Breast epithelium (tissue), 4 donors: ENCODE data around the gene DRC3. TPM values are rescaled to one million over a fixed set of nuclear protein-coding genes. Genes with fewer than 3 reads are reported as not detected.

ENCODE experiments used
- DNase-seq, 2 donors: peaks; one replicate each; pipeline ENCODE4 v3.0.0-alpha.2; 2019; ENCODE audit warnings: low spot score in 2 of 2
- H3K27ac ChIP-seq, 2 donors: fragments of 200-600 bp; sonication (generic) in 1 of 2; one replicate each; pipeline ENCODE4 v1.5.1; 2016 to 2019; ENCODE audit warnings: mild to moderate bottlenecking in 1 of 2
- H3K27me3 ChIP-seq, 2 donors: fragments of 200-600 bp; sonication (generic) in 1 of 2; one replicate each; pipeline versions ENCODE4 v1.5.1 to v1.6.0; 2017 to 2019; ENCODE audit warnings: control low read depth in 1 of 2, mild to moderate bottlenecking in 1 of 2
- H3K36me3 ChIP-seq: fragments of 200-600 bp; one replicate; pipeline ENCODE4 v1.5.1; 2019
- H3K4me1 ChIP-seq, 2 donors: fragments of 200-600 bp; sonication (generic); one replicate each; pipeline ENCODE4 v1.5.1; 2016 to 2019; ENCODE audit warnings: control low read depth in 1 of 2
- H3K4me3 ChIP-seq, 3 donors: fragments of 200-600 bp; sonication (generic); 1 replicate in 2 of 3; 2 replicates in 1 of 3; pipeline ENCODE4 v1.5.1; 2016 to 2019; ENCODE audit warnings: mild to moderate bottlenecking in 3 of 3, moderate library complexity in 2 of 3
- H3K9me3 ChIP-seq, 2 donors: fragments of 200-600 bp; sonication (generic) in 1 of 2; one replicate each; pipeline ENCODE4 v1.5.1; 2016 to 2019; ENCODE audit warnings: control low read depth in 1 of 2
- POLR2A ChIP-seq: fragments of 450-650 bp; IDR thresholded peaks from one replicate; pipeline ENCODE4 v1.6.1; 2016; ENCODE audit warnings: antibody characterized with exemption, mild to moderate bottlenecking, moderate library complexity
- POLR2AphosphoS5 ChIP-seq, 3 donors: sonication (generic); formaldehyde crosslinking; IDR thresholded peaks; one replicate each; pipeline ENCODE4 v1.6.1; 2017; ENCODE audit warnings: antibody characterized with exemption in 3 of 3
- intact Hi-C: fragments of 100-400 bp; cut with DNase I; formaldehyde crosslinking; loops from one replicate; pipeline ENCODE4 v1.15.1; 2023; ENCODE audit warnings: low total_unique reads
- total RNA-seq, 3 donors: library from RNA; depleted of rRNA; stranded (reverse); fragments of >200 nt; gene quantifications; one replicate each; pipeline ENCODE4 v1.1.0, GENCODE V29; 2016
- TF ChIP-seq, protein P1 (sequence below), 3 donors: fragments of 450-650 bp; IDR thresholded peaks; one replicate each; pipeline ENCODE4 v1.5.1; 2016 to 2017; ENCODE audit warnings: antibody characterized with exemption in 3 of 3, mild to moderate bottlenecking in 3 of 3, moderate library complexity in 3 of 3

Gene DRC3
- total RNA-seq, 3 donors from 2014 or later = 0.96 to 18.0 (median 10.5) TPM

DNA sequence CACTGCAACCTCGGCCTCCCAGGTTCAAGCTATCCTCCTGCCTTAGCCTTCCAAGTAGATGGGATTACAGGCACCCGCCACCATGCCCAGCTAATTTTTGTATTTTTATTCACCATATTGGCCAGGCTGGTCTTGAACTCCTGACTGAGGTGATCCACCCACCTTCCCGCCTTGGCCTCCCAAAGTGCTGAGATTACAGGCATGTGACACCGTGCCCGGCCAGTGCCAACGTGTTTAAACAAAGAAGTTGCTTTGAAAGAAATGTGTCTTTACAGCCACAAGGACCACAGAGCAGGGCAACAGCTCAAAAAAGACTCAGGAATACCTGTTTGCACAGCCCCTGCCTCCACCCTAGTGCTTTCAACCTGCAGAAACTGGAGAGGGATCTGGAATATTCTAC is 41.3 kb downstream of the DRC3 start:
- Histone ChIP-seq H3K27ac (no peak overlapping the region), H3K4me3 (no peak overlapping the region), H3K4me1 (peaks cover 0 to 9% of the 10 kb centered on the region in 2 donors), H3K36me3 (no peaks in the 10 kb centered on the region), H3K9me3 (no peaks in the 10 kb centered on the region), H3K27me3 (no peaks in the 10 kb centered on the region)
- TF ChIP-seq, protein P1, sequence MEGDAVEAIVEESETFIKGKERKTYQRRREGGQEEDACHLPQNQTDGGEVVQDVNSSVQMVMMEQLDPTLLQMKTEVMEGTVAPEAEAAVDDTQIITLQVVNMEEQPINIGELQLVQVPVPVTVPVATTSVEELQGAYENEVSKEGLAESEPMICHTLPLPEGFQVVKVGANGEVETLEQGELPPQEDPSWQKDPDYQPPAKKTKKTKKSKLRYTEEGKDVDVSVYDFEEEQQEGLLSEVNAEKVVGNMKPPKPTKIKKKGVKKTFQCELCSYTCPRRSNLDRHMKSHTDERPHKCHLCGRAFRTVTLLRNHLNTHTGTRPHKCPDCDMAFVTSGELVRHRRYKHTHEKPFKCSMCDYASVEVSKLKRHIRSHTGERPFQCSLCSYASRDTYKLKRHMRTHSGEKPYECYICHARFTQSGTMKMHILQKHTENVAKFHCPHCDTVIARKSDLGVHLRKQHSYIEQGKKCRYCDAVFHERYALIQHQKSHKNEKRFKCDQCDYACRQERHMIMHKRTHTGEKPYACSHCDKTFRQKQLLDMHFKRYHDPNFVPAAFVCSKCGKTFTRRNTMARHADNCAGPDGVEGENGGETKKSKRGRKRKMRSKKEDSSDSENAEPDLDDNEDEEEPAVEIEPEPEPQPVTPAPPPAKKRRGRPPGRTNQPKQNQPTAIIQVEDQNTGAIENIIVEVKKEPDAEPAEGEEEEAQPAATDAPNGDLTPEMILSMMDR (IDR thresholded peaks at IDR 0.05) = no peak
- no peak for TF ChIP-seq POLR2A
- no peak for TF ChIP-seq POLR2AphosphoS5 (IDR thresholded peaks at IDR 0.05)
- DNase-seq = no peak
- intact Hi-C loops = no loop called here

GRCh38 chr17:18015593-18015992 is 42.9 kb downstream of the DRC3 start:
- TF ChIP-seq POLR2A (no peak), POLR2AphosphoS5 (IDR thresholded peaks at IDR 0.05) (no peak)
- TF ChIP-seq, protein P1 (IDR thresholded peaks at IDR 0.05) = no peak
- H3K9me3 ChIP-seq = no peaks in the 10 kb centered on the region
- H3K36me3 ChIP-seq = no peaks in the 10 kb centered on the region
- no peak overlapping the region for H3K27ac ChIP-seq
- peaks cover 0 to 9% of the 10 kb centered on the region in 2 donors for H3K4me1 ChIP-seq
- no peaks in the 10 kb centered on the region for H3K27me3 ChIP-seq
- no peak for DNase-seq
- no peak overlapping the region for H3K4me3 ChIP-seq
- intact Hi-C loops = no loop called here

DNA sequence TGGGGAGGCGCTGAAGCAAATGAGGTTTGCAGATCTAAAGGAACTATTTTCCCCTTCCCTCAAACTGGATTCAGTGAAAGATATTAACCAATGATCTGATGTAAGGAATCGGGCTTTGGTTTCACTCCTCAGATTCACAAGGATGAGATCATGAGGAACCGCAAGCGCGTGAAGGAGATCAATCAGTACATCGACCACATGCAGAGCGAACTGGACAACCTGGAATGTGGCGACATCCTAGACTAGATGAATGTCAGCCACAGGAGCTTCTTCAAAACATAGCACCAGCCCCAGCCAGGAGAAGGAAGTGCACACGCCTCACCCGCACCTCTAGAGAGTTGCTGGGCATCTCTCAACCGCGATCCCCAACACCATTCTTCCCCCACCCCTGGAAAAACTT is 43.8 kb downstream of the DRC3 start:
- Histone ChIP-seq H3K9me3 (no peaks in the 10 kb centered on the region), H3K27me3 (no peaks in the 10 kb centered on the region), H3K4me1 (peaks cover 0 to 9% of the 10 kb centered on the region in 2 donors), H3K27ac (no peak overlapping the region), H3K36me3 (no peaks in the 10 kb centered on the region), H3K4me3 (no peak overlapping the region)
- intact Hi-C loops = no loop called here
- TF ChIP-seq POLR2A (no peak), POLR2AphosphoS5 (IDR thresholded peaks at IDR 0.05) (no peak)
- TF ChIP-seq, protein P1 (IDR thresholded peaks at IDR 0.05) = no peak
- no peak for DNase-seq

GRCh38 chr17:18017958-18018357 is 45.3 kb downstream of the DRC3 start:
- intact Hi-C loops = no loop called here
- Histone ChIP-seq H3K27me3 (no peaks in the 10 kb centered on the region), H3K4me3 (no peak overlapping the region), H3K9me3 (no peaks in the 10 kb centered on the region), H3K36me3 (no peaks in the 10 kb centered on the region), H3K4me1 (peaks cover 0 to 9% of the 10 kb centered on the region in 2 donors), H3K27ac (no peak overlapping the region)
- TF ChIP-seq, protein P1 (IDR thresholded peaks at IDR 0.05) = no peak
- TF ChIP-seq POLR2AphosphoS5 (IDR thresholded peaks at IDR 0.05) (no peak), POLR2A (no peak)
- DNase-seq = no peak

DNA sequence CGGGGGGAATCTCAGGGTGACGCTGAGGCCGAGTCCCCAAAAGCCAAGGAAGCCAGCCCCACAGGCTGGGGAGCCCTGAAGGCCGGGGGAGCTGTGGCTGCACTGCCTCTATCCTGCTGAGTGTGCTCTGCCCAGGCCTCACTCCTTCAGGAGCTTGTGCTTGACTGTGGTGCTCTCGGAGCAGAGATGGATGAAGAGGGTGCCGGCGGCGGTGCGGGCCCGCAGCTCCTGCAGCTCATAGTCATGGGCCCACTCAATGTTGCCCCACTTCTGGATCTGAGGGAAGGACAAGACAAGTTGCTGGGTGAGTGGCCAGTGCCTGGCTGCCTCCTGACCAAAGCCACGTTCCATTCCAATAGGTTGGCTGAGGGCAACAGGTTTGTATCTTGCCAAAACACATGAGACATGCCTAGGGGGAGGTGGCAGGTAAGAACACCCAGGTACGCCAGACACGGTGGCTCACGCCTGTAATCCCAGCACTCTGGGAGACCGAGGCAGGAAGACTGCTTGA is 45.8 kb downstream of the DRC3 start:
- TF ChIP-seq, protein P1 (IDR thresholded peaks at IDR 0.05) = no peak
- no peak for TF ChIP-seq POLR2A
- TF ChIP-seq POLR2AphosphoS5 (IDR thresholded peaks at IDR 0.05) = no peak
- no peaks in the 10 kb centered on the region for H3K27me3 ChIP-seq
- no peak overlapping the region for H3K27ac ChIP-seq
- H3K4me3 ChIP-seq = no peak overlapping the region
- intact Hi-C loops = no loop called here
- H3K4me1 ChIP-seq = peaks cover 0 to 9% of the 10 kb centered on the region in 2 donors
- DNase-seq = no peak
- H3K36me3 ChIP-seq = no peaks in the 10 kb centered on the region
- H3K9me3 ChIP-seq = no peaks in the 10 kb centered on the region
